Measurements from ENCODE around the gene RAB40AL.

Gene RAB40AL

GRCh38 chrX:102983205-102983604, 46.1 kb downstream of the RAB40AL start:
- DNase-seq = no peak

- no peak for DNase-seq
Measured at GRCh38 chrX:102985192-102985591, 48.1 kb downstream of the RAB40AL start.

All from activated effector memory CD4-positive, alpha-beta T cell treated with anti-CD3 and anti-CD28 coated beads, Interleukin-2, amount 50 U/mL, for 16 hours (primary cell).